NCI-H128 (cell line): Measurements from ENCODE around the gene RPL12.

ENCODE experiments used
- DNase-seq: peaks from one replicate; lab custom pipeline; 2025; ENCODE audit not compliant: unreplicated experiment; lab: John Stamatoyannopoulos, UW

Gene RPL12

DNA sequence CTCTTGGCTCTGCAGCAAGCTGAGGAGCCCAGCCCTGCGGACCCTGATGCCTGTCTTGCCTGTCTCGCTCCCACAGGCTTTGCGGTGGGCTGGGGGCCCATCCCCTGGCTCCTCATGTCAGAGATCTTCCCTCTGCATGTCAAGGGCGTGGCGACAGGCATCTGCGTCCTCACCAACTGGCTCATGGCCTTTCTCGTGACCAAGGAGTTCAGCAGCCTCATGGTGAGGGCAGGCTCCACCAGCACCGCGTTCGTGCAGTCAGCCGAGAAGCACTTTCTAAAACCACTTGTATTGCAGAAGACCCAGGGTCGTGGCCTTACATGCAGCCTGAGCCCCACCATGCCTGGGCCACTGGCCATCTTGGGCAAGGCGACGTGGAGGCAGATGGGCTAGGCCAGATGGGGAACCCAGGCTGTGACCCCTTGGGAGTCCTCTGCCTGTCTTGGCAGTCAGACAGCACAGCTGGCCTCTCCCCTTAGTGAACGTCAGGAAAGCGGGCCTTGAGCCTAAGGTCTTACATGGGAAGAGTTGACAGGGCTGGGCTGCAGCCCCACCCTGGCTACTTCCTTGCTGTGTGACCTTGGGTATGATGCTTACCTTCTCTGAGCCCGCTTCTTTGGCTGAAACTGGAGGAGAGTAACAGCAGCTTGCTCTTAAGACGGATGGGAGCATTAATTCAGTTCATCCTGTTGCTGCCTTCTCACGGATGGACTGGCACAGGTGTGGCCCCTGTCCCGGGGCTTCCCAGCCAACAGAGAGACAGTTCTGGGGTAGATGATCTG lies 45.7 kb downstream of the RPL12 start:
- no peak for DNase-seq

DNA sequence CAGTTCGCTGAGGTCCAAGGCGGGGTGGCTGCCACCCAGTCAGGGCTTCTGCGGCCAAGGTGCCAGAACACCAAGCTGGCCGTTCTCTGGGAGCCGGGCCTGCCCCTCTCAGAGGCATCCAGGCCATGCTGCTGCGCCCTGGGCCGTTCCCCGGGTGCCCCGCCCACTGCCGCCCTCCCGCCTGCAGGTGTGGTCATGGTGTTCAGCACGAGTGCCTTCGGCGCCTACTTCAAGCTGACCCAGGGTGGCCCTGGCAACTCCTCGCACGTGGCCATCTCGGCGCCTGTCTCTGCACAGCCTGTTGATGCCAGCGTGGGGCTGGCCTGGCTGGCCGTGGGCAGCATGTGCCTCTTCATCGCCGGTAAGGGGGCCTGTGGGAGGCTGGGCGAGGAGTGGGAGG lies 46.6 kb downstream of the RPL12 start:
- no peak for DNase-seq

GRCh38 chr9:127403507-127404192 lies 47.6 kb downstream of the RPL12 start:
- no peak for DNase-seq

DNA sequence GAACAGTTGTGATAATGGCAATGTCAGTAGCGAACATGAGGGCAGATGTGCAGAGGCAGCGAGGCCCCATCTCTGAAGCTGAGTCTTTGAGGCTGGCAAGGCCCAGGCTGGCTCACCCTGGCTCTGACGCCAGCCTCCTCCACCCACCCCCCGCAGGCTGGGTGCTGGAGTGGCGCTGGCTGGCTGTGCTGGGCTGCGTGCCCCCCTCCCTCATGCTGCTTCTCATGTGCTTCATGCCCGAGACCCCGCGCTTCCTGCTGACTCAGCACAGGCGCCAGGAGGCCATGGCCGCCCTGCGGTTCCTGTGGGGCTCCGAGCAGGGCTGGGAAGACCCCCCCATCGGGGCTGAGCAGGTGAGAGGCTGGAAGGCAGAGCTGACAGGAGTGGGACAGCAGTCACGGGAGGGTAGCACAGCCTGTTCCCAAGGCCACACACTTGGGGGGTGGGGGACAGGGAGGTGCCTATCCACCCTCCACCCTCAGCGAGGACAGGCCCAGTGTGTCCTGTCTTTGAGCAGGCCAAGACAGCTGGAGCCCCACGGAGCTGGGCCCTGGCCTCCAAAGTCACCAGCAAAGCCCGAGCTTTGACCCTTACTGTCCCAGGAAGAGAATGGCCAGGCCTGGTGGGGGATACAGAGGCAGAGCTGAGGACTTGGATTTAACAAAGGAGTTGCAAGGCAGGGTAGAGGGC lies 48.7 kb downstream of the RPL12 start:
- DNase-seq = no peak

DNA sequence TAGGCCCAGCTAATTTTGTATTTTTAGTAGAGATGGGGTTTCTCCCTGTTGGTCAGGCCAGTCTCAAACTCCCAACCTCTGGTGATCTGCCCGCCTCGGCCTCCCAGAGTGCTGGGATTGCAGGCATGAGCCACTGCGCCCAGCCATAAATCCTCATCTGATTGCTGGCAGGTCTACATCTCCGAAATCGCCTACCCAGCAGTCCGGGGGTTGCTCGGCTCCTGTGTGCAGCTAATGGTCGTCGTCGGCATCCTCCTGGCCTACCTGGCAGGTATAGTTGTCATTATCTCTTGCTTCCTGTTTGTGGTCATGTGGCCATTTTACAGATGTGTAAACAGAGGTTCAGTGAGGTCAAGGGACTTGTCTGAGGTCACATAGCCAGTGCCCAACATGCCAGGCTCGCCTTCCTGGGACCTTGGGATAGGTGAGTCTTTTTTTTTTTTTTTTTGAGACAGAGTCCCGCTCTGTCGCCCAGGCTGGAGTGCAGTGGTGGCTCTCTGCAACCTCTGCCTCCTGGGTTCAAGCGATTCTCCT lies 51.4 kb downstream of the RPL12 start:
- no peak for DNase-seq

DNA sequence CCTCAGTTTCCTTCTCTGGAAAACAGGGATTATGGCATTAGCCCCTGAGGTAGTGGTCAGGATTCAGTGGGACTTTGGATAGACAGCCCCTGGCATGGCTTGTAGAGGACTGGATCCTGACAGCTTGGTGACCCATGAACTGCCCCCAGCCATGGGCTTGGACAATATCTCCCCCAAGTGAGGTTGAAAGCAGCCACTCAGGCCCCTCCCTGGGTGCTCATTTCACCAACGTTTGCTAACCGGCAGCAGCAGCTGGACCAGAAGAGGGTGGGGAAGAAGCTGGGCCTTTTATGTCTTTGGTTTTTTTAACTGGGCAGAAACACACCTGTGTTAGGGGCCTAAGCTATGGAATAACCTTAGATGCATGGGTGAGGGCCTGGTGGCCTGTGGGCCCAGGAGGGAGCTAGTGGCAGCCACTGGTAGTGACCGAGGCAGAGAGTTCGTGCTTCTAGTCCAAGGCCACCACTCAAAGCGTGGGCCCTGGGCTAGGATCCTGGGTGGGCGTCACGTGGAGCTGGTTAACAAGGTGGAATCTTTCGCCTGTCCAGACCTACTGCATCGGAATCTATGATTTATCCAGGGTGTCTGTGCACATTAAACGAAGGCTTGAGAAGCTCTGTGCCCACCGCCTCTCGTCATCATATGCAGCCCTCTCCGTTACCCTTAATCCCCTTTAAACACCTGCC lies 52.3 kb downstream of the RPL12 start:
- no peak for DNase-seq

DNA sequence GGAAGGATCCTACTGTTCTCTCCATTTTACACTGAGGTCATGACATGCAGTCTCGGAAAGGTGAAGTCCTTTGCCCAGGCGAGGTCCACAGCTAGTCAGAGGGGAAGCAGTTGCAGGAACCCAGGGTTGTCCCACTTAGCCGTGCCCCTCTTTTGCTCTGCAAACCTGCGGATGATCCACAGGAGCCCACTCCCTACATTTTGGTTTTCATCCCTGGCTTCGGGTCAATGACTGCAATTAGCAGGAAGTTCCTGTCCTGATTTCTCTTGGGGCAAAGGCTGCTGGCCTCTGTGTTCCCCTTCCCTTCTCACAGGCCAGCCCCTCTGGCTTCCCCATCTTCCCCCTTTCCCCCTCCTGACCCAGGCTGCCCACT lies 52.9 kb downstream of the RPL12 start:
- DNase-seq = no peak
